GM12865 (cell line): ENCODE measurements around the gene SPATA16.

Experiments used
- DNase-seq: peaks from one replicate; pipeline ENCODE4 v3.0.0; 2010; ENCODE audit warnings: low read depth
- H3K4me3 ChIP-seq: 2 replicates; pipeline ENCODE4 v1.5.1; 2011; ENCODE audit warnings: mild to moderate bottlenecking, low read depth, low read length, control low read depth
- CTCF ChIP-seq: IDR thresholded peaks from 2 replicates; pipeline ENCODE4 v1.5.1; 2011; ENCODE audit warnings: low read length, control low read depth, low read depth, inconsistent platforms; ENCODE audit not compliant: insufficient read depth; ENCODE audit errors: missing control alignments

The SPATA16 gene

GRCh38 chr3:173128633-173129032 lies 12.4 kb downstream of the SPATA16 start:
- no peak overlapping the region for H3K4me3 ChIP-seq
- no peak for DNase-seq
- TF ChIP-seq CTCF: no peak

- no peak overlapping the region for H3K4me3 ChIP-seq
- TF ChIP-seq CTCF: no peak
- DNase-seq: no peak
These were observed 29.7 kb downstream of the SPATA16 start for GRCh38 chr3:173111321-173111720.

DNA sequence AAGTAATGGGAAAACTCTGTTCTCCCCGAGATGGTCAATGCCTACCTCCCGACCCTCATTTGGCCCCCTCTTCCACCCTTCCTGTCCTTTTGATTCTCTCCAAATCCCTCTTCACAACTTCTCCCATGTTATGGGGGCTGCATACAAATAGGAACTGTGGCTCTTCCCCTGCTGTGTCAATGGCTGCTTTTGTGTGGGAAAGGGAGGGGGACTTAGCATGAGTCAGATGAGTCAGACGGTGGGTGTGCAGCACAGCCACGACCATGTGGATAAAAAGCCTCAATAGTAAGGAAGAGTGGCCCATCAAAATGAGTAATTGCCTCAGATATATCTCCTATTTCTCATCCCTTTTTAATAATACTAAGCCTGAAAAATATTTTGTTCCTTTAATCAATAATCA lies 31.9 kb downstream of the SPATA16 start:
- no peak for DNase-seq
- H3K4me3 ChIP-seq: no peak overlapping the region
- no peak for TF ChIP-seq CTCF

- TF ChIP-seq CTCF: no peak
- no peak for DNase-seq
- H3K4me3 ChIP-seq: no peak overlapping the region
These were observed 37.6 kb downstream of the SPATA16 start for GRCh38 chr3:173103469-173103868.

DNA sequence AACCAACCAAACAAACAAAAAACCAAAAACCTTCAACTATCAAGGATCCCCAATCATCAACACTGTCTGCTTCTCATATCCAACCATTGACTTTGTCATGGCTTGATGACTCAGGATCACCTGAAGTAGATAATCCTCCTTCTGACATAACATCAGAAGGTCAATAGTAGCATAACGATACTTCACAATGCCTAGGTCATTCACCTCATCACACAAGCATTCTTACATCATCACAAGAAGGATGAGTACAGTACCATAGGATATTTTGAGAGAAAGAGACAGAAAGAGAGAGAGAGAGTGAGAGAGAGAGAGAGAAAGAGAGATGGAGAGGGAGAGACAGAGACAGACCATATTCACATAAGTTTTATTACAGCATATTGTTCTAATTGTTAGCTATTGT lies 42.1 kb downstream of the SPATA16 start:
- H3K4me3 ChIP-seq: no peak overlapping the region
- TF ChIP-seq CTCF: no peak
- no peak for DNase-seq

DNA sequence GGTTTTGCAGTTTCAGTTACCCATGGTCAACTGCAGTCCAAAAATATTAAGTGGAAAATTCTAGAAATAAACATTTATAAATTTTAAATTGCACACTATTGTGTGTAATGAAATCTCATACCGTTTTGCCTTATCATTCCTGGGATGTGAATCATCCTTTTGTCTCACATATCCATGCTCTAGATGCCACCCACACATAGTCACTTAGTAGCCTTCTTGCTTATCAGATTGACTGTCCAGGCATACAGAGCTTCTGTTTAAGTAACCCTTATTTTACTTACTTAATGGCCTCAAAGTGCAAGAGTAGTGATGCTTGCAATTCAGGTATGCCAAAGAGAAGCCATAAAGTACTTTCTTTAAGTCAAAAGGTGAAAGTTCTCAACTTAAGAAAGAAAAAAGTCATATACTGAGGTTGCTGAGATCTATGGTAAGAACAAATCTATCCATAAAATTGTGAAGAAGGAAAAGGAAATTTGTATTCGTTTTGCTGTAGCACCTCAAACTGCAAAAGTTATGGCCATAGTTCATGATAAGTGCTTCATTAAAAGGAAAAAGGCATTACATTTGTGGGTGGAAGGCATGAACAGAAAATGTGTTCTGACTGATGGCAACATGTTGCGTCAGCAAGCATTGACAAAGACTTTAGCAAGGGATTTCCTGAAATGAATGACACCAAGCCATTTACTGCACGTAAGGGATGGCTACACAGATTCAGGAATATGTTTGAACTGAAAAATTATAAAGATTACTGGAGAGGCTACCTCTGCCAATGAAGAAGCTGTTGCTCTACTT lies 43.8 kb downstream of the SPATA16 start:
- TF ChIP-seq CTCF: no peak
- H3K4me3 ChIP-seq: no peak overlapping the region
- no peak for DNase-seq

- no peak overlapping the region for H3K4me3 ChIP-seq
- no peak for DNase-seq
- TF ChIP-seq CTCF: no peak
These were observed 44.9 kb downstream of the SPATA16 start for GRCh38 chr3:173096140-173096539.
